GM18858 (cell line): ENCODE measurements around the gene AKAP6.

ENCODE experiments used
- ATAC-seq: cut with Tn5 transposase; IDR thresholded peaks from one replicate; pipeline ENCODE4 v1.9.1; 2021; ENCODE audit not compliant: unreplicated experiment

Gene AKAP6

DNA sequence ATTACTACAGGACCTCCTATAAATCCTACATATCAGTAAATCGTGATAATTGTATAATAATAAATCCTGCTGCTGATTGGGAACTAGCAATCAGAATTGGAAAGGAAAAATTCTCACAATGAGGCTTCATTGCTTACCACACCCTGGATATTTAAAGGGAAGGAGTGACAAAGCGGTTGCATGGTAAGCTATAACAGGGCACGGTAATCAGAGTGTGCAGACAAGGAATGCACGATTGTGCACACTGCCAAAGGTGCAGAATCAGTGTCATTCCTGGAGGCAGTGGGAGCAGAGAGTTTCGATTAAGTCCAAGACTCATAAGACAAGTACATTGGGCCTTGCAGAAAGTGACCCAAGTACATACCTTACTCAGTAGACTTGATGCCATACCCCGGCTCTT lies 332.1 kb downstream of the AKAP6 start:
- ATAC-seq, result no peak

DNA sequence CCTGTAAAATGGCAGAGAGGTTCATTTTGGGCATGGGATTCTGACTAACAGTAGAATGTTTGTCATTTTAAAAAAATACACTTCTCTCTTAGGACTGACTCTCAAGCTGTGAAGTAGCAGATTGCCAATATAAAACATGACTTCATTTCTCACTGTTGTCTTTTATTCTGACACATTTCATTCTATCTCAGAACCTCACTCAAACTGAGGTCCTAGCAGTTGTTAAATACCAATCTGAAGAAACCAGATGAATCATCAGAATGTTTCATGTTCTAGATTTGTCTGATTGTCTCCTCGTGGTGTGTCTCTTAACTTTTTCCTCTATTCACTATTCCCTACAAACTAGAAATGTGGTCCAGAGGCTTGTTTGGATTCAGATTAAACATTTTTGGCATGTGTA lies 333.1 kb downstream of the AKAP6 start:
- no peak for ATAC-seq

DNA sequence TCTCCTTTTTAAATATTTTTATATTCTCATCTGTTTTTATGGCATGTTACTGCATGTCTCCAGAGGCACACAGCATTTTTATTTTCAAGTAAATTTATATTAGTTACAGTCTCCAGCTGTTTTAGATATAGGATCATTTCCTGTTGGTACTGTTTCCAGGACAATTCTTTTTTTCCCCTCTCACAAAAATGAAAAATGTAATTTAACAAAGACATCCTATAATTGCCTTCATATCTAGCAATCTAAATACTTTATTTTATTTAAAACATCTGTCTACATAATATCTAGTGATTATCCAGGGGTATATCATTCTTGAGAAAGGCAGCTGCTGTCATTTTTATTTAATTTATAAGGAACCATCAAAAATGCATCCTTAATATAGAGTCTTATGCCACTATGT lies 337.2 kb downstream of the AKAP6 start:
- ATAC-seq, result no peak

DNA sequence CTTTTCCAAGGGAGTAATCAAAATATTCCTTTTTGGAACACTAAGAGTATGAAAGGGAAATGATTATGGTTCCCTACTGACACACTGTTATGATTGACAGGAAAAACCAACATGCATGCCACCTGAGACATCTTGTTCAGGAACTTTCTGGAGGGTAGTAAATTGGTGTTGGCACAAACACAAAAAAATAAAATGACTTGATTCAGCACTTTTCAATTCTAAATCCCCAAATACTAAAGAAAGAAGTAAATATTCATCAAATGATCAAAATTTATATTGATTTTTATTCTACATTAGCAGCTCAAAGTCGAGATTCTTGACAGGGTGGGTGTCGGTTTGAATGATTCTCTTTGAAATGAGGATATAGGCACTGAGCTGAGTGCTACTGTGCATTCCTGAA lies 338.2 kb downstream of the AKAP6 start:
- no peak for ATAC-seq

DNA sequence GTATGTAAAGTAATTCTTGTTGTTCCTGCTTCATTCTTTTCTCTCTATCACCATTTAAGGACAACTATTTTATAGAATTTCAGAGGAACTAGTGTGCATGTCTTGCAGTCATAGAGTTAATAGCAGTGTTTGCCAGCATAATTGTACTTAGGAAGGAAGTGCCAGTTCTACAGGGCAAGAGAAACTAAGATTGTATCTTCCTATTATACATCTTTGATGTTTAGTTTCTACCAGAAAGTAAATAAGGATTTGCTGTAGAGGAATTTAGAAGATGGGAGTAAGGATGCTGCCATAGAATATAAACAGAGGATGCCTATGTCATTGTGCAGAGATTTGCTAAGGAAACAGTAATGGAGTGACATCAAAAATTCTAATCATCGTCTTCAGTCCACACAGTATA lies 338.7 kb downstream of the AKAP6 start:
- ATAC-seq, result no peak

DNA sequence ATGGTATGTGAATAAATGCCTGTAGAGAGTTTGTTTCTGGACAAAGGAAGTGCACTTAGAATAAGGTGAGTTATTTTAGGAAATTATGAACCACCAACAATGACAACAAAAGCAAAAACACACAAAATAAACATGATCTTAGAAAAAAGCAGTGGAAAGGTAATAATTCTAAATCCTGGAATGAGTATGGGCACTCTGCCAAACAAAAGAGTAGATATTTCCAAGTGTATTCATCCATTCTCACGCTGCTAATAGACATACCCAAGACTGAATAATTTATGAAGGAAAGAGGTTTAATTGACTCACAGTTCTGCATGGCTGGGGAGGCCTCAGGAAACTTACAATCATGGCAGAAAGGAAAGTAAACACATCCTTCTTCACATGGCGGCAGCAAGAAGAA lies 340.3 kb downstream of the AKAP6 start:
- no peak for ATAC-seq

DNA sequence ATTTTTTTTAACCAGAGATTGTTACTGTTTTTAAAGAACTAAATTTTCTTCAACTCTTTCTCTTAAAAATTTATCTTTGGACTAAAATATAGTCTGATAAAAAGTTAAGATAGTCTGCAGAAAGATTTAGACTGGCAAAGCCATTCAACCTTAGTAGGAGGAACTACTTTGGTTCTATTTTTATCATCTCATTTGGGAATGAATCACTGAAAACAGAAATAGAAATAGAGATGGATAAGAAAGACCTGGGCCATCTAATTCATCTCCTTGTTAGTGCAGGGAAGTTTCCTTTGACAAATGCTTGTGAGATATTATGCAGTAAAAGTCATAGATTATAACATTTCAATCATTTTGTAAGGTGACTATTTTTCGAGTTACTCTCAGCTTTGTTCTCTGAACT lies 346.3 kb downstream of the AKAP6 start:
- no peak for ATAC-seq

DNA sequence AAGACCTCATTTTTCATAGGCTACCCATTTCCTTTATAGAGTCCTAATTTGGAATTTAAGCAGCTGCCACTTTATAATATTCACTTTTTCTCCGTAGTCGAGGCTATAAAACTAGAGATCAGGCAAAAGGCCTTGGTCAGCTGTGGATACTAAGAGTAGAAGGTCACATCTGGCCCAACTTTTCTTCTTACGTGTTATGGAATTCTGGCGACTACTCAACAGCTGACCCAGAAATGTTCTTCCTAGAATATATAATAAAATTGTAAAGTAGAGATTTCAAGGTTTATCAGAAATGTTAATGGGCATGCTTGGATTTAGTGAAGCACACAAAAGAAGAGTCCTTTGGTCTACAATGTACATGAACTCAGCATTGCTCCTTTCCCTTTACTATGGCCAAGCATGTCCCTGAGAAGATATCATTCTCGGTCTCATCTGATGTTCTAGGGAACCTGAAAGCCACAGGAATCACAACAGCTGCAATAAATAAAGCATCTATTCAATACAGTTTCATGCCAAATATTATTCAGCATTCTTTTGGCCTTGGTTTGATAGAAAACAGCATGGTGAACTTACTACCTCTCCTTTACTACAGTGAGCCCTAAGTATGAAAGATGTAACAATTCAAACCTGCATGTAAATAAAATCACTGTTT lies 348.2 kb downstream of the AKAP6 start:
- no peak for ATAC-seq

DNA sequence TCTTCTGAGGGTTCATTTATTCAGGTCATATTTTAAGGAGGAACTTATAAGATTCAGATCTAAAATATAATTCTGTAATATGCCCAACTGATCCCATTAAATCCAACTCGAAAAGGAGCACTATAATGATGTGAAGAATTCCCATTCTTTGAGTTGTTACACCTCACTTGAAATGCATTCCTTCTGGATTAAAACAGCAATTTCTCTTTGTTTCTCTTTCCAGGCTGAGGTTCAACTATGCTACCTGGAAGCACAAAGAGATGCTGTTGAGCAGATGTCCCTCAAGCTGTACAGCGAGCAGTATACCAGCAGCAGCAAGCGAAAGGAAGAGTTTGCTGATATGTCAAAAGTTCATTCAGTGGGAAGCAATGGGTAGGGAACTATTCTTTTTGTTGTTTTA lies 349.0 kb downstream of the AKAP6 start:
- no peak for ATAC-seq

DNA sequence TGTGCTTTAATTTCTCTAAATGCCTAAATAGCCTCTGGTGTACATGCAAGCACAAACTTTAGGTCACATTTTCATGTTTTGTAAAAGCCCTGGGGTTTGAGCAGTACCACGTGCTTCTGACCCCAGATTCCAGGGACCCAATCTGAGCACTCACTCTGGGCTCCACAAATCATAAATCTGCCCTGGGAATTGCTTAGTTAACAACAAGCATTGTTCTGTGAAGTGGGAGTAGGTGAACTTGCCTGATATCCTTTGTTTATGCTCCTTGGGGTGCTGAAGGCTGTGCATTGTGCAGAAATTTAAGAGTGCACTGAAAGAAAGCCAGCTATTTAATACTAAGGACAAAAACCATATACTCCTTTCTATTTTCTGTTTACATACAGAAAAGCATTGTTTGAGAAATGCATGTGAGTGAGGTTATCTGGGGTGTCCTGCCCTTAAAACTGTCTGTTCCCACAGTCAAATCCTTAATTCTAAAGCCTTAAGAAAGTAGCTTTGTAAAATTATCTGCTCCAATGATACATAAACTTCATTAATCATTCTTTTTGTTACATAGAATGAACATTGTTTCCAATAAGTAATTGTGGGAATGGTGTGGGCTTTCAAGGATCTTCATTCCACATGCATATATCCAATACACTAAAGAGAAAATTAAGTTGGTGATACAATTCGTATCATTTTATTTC lies 351.0 kb downstream of the AKAP6 start:
- ATAC-seq, result no peak

DNA sequence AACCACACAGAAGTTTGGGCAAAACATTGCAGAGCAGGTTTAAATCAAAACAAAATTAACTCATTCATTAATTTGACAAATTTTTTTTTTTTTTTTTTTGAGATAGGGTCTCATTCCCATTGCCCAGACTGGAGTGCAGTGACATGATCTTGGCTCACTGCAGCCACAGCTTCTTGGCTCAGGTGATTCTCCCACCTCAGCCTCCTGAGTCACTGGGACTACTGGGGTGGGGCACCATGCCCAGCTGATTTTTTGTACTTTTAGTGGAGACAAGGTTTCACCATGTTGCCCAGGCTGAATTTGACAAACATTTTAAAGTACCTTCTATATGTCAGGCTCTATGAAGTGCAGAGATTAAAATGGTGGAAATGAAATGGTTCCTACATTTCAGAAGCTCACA lies 352.5 kb downstream of the AKAP6 start:
- ATAC-seq, result no peak

DNA sequence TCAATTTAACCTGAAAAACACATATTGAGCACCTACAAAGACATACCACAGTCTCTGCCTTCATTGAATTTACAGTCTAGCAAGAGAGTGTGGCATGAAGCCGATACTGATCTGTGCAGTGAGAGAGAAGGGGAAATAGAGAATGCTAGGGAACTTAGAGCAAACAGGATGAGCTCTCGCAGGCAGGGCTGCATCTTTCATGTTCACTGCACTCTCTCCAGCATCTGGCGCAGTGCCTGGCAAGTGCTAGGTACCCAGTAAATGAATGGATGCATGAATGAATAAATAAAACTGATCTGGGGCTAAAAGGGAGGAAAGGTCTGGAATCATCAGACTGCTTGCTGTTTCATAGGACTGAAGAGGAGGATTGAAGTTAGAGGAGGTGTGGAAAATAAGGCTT lies 353.1 kb downstream of the AKAP6 start:
- no peak for ATAC-seq

DNA sequence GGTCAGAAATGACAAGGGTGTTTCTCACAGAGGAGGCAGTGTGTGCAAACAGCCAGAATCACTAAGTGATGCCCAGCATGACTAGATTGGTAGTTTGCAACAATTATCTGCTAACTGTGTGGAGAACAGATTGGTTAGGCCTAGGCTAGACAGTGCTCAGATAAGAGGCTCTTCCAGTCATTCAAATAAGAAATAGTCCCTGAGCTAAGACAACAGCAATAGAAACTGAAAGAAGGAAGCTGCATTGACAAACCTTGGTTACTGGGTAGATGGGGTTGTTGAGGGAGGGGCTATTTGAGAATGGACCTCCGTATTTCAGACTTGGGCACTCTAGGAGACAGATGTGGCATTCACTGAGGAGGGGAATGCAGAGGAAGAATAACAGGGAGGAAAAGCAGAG lies 354.6 kb downstream of the AKAP6 start:
- ATAC-seq, result peak; percentile 83

DNA sequence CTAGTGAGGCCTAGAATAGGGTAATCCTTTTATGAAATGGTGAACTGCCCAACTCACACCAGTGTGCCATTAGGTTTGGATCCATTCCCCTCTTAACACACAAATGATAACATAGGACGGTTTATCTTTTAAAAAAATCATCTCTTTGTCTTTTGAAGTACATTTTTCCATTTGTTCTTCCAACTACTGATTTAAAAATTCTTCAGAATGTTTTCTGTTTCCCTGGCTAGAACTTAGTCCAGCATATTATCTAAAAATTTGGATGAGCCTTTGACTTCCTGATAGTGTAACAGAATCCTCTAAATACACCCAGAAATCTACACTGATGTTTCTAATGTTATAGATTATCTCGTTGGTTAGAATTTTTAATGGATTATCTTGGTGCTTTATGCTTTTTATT lies 359.8 kb downstream of the AKAP6 start:
- ATAC-seq, result no peak

DNA sequence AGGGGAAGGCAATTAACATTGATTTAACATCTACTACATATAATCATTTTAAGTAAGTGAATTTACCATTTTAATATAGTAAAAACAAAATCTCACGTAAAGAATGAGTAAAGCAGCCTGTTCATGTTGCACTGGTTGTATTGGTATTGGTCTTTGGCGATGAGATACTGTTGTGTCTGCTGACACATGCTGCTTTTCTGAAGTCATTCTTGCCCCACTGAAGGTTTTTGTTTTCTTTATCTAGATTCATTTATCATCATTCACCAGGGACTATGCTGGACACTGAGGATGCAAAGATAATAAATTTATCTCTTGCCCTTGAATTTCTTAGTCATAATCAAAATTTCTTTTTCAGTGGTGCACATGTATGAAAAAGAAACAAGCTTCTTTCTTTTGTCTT lies 363.3 kb downstream of the AKAP6 start:
- no peak for ATAC-seq

DNA sequence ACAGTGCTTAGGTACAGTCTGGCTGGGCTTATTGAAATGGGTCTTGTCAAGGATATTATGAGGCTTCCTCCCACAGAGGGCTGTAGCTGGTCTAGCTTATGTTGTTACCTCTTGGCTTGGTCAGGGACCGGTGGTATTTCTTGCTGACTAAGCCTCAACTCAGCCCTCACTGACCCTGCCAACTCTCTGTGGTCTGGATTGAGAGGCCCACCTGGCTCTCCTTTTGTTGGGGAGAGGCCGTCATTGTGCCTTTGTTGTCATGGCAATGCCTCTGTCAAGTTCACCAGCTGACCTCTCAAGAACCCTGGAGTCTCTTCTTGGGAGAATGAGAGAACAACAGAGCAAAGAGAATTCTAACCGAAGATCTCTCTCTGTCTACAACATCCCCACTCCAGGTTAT lies 364.0 kb downstream of the AKAP6 start:
- no peak for ATAC-seq

DNA sequence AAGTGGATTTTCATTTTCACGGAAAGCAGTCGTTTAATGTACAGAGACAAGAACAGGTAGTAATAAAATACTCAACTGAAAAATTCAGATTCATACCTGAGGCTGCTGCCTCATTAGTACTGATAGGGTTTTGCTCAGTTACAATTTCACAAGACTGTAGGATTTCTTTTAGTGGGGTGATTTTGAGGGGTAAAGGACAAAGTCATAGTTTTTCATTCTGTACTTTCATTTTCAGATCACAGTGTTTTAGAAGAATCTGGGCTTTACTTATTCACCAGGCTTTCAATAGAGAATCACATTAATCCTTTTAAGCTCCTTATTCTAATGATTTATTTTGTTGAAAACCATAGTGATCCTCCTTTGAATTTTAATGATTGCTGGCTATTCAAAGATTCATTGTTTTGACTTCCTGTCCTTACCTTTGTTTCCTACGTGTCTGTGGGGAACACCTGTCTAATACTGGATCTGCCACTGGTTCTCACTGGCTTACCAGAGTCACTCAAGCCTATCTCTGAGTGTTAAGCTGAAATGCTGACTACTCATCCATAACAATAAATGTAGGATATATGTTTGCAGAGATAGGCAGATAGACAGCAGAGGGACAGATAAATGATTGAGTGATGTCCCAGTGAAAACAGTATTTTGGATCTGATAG lies 365.8 kb downstream of the AKAP6 start:
- ATAC-seq, result no peak

DNA sequence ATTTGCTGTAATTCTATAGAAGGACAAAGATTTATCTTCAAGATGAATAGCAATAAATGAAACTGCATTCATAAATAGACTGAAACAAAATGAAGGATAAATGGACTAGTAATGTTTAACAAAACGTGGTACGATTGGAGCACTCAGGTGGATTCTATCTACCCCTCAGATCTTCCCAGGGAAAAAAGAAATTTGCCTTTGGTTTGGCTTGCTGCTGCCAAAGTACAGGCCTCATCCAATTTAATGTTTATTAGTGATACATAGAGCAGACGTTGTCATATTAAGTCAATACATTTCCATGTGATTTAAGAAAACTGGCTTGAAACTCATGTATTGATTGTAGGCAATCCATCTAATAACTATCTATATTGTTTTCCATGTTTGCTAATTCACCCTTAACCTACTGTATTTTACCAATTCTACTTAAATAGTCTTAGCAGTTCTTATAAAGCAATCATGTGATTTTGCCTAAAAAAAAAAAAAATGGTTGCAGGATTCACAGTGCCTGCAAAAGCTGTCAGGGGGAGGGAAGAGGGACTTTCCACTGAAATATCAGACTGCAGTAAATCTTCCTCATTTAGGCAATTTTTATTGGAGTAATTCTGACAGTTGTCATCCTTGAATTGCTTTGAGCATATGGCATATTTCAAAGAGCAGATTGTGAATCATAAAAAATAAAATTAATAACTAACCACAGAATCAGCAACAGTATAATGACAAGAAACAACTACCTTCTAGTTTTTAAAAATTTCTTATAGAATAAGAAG lies 367.4 kb downstream of the AKAP6 start:
- ATAC-seq, result no peak

DNA sequence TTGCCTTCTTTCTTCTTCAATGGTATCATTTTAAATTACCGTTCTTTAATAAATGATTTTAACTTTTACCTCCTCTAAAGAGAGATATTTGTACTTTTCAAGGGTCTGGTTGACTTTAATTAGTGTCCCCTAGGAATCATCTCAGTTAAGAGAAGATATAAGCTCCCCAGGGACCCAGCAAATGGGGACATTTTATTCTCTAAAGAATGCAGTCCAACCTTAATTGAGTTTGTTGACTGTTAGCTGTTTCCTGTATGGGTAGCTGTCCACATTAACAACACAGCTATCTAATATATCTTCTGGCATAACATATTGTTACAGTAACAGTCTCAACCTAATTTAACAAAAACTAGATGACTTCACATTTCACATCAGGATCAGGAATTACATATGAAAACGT lies 368.0 kb downstream of the AKAP6 start:
- ATAC-seq, result no peak

DNA sequence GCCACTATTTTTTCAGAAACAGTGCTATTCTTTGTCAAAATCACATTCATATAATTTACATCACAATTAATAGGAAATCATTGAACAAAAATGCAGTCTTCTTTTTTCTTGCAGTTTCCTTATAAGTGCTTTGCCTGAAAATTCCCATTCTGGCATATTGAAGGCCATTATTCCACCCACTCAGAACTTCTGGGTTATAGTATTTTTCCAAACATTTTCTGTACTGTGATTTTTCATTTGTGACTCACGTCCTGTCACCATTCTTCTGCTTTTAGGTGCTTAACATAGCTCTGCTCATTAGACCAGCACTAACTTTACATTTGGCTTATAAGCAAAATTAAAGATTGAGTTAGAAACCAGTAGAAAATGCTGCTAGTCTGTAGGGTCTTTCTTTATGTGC lies 368.6 kb downstream of the AKAP6 start:
- no peak for ATAC-seq

DNA sequence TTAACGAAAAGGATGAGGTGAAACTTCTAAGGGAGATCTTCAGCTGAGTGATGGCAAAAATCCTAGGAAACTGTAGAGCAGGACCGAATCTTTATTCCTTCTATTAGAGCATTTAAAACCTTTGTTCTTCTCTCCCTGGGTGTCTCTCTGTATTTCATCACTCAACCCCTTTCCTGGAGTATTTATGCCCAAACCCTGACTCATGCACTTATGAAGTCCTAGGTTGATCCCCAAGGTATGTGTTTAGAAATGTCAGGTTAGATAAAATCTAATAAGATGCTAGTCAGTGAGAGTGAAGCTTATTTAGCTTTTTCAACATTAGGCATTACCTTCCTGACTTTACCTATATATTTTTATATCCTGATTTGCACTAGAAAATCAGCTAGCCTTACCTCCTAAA lies 369.7 kb downstream of the AKAP6 start:
- no peak for ATAC-seq

DNA sequence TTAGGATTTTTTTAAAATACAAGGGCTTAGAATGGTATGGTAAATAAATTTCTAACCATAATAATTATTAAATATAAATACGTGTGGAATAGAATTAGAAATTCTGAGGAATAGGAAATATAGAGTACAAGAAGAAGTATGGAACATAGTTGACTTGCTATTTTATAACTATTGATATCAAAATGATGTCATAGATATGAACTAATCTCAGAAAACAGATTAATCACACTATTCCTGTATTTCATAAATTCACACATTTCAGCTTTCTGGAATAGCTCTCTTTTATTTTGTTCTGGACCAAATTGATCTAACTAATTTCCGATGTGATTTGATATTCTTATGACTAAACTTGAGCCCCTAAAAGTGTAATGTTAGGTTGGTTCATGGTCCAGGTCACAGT lies 372.4 kb downstream of the AKAP6 start:
- no peak for ATAC-seq
